ENCODE data around the gene TBC1D17. TPM values are rescaled to one million over a fixed set of nuclear protein-coding genes. Genes with fewer than 3 reads are reported as not detected.

The TBC1D17 gene
- polyA plus RNA-seq, 3 donors, result 3.1 to 48.2 (median 4.5) TPM

DNA sequence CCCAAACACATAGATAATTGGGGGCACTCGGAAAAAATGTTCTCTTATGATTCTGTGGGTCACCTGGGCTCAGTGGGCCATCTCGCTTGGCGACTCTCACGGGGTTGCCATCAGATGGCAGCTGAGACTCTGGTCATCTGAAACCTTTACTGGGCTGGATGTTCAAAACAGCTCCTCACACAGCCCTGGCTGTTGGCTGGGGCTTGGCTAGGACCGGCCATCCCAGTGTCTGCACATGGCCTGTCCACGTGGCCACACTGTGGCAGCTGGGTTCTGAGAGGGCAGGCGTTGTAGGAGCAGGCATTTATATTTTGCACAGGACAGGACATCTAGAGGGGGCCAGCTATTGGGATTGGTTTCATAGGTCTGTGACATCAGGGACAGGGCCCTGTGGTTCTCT lies 43.9 kb upstream of the TBC1D17 start:
- TF ChIP-seq, protein P1, sequence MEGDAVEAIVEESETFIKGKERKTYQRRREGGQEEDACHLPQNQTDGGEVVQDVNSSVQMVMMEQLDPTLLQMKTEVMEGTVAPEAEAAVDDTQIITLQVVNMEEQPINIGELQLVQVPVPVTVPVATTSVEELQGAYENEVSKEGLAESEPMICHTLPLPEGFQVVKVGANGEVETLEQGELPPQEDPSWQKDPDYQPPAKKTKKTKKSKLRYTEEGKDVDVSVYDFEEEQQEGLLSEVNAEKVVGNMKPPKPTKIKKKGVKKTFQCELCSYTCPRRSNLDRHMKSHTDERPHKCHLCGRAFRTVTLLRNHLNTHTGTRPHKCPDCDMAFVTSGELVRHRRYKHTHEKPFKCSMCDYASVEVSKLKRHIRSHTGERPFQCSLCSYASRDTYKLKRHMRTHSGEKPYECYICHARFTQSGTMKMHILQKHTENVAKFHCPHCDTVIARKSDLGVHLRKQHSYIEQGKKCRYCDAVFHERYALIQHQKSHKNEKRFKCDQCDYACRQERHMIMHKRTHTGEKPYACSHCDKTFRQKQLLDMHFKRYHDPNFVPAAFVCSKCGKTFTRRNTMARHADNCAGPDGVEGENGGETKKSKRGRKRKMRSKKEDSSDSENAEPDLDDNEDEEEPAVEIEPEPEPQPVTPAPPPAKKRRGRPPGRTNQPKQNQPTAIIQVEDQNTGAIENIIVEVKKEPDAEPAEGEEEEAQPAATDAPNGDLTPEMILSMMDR (IDR thresholded peaks at IDR 0.05), result no peak
- Mint-ChIP-seq H3K27ac (peak overlapping the region in 1 of 7 donors; percentile 40), H3K36me3 (peaks cover 79 to 95% of the 10 kb centered on the region in 2 donors), H3K4me1 (peaks cover 24% of the 10 kb centered on the region), H3K27me3 (ENCODE audit: low read depth in 3 of 3) (no peaks in the 10 kb centered on the region), H3K4me3 (no peak overlapping the region), H3K9me3 (no peaks in the 10 kb centered on the region)
- peaks cover 87 to 100% of the 10 kb centered on the region in 2 donors for H3K36me3 ChIP-seq (replicated peaks in 1 of 2; ENCODE audit: control insufficient read depth in 1 of 2, insufficient read depth in 2 of 2, low read length in 2 of 2)
- H3K4me2 ChIP-seq (replicated peaks; ENCODE audit: extremely low read depth, low read length, poor library complexity, severe bottlenecking), result no peak overlapping the region
- H4K20me1 ChIP-seq (ENCODE audit: insufficient read depth, low read length), result peaks cover 42% of the 10 kb centered on the region
- H3K4me3 ChIP-seq (replicated peaks in 1 of 3; ENCODE audit: low read depth in 2 of 3, low read length in 3 of 3), result no peak overlapping the region
- no peak overlapping the region for H3K9ac ChIP-seq (ENCODE audit: insufficient read depth, low read length, poor library complexity, severe bottlenecking)
- no peaks in the 10 kb centered on the region for H3K9me3 ChIP-seq (replicated peaks in 1 of 2; ENCODE audit: control insufficient read depth in 1 of 2, insufficient read depth in 1 of 2, low read length in 2 of 2)
- no peaks in the 10 kb centered on the region for H3K79me2 ChIP-seq (ENCODE audit: insufficient read depth, low read length)
- no peak for DNase-seq
- peaks cover 22 to 25% of the 10 kb centered on the region in 2 donors for H3K4me1 ChIP-seq (ENCODE audit: control insufficient read depth in 1 of 2, insufficient read depth in 2 of 2, low read length in 2 of 2)
- 95% methylated on average over 7 of the region's 7 CpGs for WGBS (ENCODE audit: insufficient coverage)
- no peaks in the 10 kb centered on the region for H3K27me3 ChIP-seq (ENCODE audit: control insufficient read depth in 2 of 2, insufficient read depth in 2 of 2, low read length in 2 of 2)
- intact Hi-C loops (cut with micrococcal nuclease), result no loop called here
- no peak overlapping the region for H2AFZ ChIP-seq (ENCODE audit: insufficient read depth, low read depth, low read length, poor library complexity, severe bottlenecking)
- no peak overlapping the region for H3K27ac ChIP-seq (ENCODE audit: low read depth in 1 of 2, low read length in 2 of 2)

GRCh38 chr19:49835562-49835961 lies 41.9 kb upstream of the TBC1D17 start:
- Histone ChIP-seq H3K9me3 (replicated peaks in 1 of 2; ENCODE audit: control insufficient read depth in 1 of 2, insufficient read depth in 1 of 2, low read length in 2 of 2) (no peaks in the 10 kb centered on the region), H3K4me1 (ENCODE audit: control insufficient read depth in 1 of 2, insufficient read depth in 2 of 2, low read length in 2 of 2) (peaks cover 22 to 25% of the 10 kb centered on the region in 2 donors), H3K36me3 (replicated peaks in 1 of 2; ENCODE audit: control insufficient read depth in 1 of 2, insufficient read depth in 2 of 2, low read length in 2 of 2) (peaks cover 83 to 99% of the 10 kb centered on the region in 2 donors), H3K79me2 (ENCODE audit: insufficient read depth, low read length) (no peaks in the 10 kb centered on the region), H3K27me3 (ENCODE audit: control insufficient read depth in 2 of 2, insufficient read depth in 2 of 2, low read length in 2 of 2) (no peaks in the 10 kb centered on the region), H3K4me3 (replicated peaks in 1 of 3; ENCODE audit: low read depth in 2 of 3, low read length in 3 of 3) (no peak overlapping the region), H2AFZ (ENCODE audit: insufficient read depth, low read depth, low read length, poor library complexity, severe bottlenecking) (no peak overlapping the region), H4K20me1 (ENCODE audit: insufficient read depth, low read length) (peaks cover 23% of the 10 kb centered on the region), H3K4me2 (replicated peaks; ENCODE audit: extremely low read depth, low read length, poor library complexity, severe bottlenecking) (no peak overlapping the region), H3K27ac (ENCODE audit: low read depth in 1 of 2, low read length in 2 of 2) (no peak overlapping the region), H3K9ac (ENCODE audit: insufficient read depth, low read length, poor library complexity, severe bottlenecking) (no peak overlapping the region)
- H3K36me3 Mint-ChIP-seq, result peaks cover 79 to 93% of the 10 kb centered on the region in 2 donors
- TF ChIP-seq, protein P1 (IDR thresholded peaks at IDR 0.05), result no peak
- peaks cover 0 to 3% (median 0%) of the 10 kb centered on the region in 7 donors for H3K9me3 Mint-ChIP-seq
- DNase-seq, result no peak
- intact Hi-C loops (cut with micrococcal nuclease), result no loop called here
- H3K27ac Mint-ChIP-seq, result no peak overlapping the region
- H3K4me1 Mint-ChIP-seq, result peaks cover 24% of the 10 kb centered on the region
- no peaks in the 10 kb centered on the region for H3K27me3 Mint-ChIP-seq (ENCODE audit: low read depth in 3 of 3)
- H3K4me3 Mint-ChIP-seq, result no peak overlapping the region
- 95% methylated on average over 8 of the region's 12 CpGs for WGBS (ENCODE audit: insufficient coverage)
